ENCODE data around the gene CPSF2. TPM values are rescaled to one million over a fixed set of nuclear protein-coding genes. Genes with fewer than 3 reads are reported as not detected.
"Not testable (repeated sequence)": the region's sequence is repeated elsewhere in the genome, so short reads cannot be mapped to it uniquely, and the experiment has no call there.

CPSF2 gene
- total and polyA plus RNA-seq, 2 experiments from 2014 or later: 23.3 to 39.6 TPM

DNA sequence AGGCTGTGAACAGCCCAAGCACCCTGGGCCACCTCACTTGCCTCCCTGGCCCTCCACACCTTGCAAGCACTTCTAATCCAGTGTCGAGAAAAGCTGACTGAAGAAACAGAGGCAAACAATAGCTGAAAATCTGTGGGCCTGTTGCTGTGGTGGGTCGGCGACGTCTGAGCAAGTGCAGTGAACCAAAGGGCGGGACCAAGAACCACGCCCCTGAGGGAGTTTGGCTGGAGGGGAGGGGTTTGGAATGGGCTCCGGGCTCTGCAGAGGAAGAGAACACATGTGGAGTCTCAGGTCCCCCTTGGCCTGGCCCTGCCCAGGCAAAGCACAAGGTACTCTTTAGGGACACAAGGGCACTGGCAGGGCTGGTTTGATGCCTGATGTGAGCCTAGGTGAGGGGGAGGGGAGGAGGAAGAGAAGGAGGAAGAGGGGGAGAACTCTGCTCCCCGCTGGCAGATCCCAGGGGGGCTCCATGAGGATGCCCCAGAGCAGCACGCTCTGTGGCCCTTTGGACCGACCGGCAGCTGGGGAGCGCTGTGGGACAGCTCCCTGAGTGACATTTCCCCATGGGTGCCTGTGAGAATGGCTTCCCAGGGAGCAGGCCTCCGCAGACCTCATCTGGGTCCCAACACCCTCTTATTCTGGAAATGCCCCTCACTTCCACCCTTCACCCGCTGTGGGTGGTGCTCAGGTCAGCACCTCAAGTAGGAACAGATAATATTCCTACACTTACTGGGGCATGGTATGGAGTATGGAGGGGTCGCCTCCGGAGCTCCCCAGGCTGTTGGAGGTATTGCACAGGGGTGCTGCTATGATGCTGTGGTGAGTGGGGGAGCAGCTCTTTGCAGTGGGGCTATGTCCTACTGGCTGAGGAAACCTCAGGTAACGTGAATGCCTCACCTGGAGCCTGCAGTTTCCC lies 85.5 kb downstream of the CPSF2 start:
- Histone ChIP-seq H3K4me3 (no peak overlapping the region), H3K9me2 (replicated peaks; ENCODE audit: insufficient read depth) (no peaks in the 10 kb centered on the region), H3K27ac (no peak overlapping the region), H3K27me3 (no peaks in the 10 kb centered on the region), H3K4me1 (ENCODE audit: insufficient read depth) (no peaks in the 10 kb centered on the region), H3K36me3 (replicated peaks; ENCODE audit: insufficient read depth, low read depth) (no peaks in the 10 kb centered on the region), H3K4me2 (no peak overlapping the region), H4K20me1 (ENCODE audit: insufficient read depth, poor library complexity, severe bottlenecking) (no peaks in the 10 kb centered on the region), H3K79me2 (no peaks in the 10 kb centered on the region), H3K9me3 (ENCODE audit: low read depth) (no peaks in the 10 kb centered on the region), H2AFZ (no peak overlapping the region)
- TF ChIP-seq EZH2 (IDR thresholded peaks at IDR 0.05; ENCODE audit: borderline replicate concordance): no peak
- no peak for TF ChIP-seq EZH2phosphoT487 (IDR thresholded peaks at IDR 0.05; ENCODE audit: low read depth, severe bottlenecking, unreplicated experiment)
- TF ChIP-seq, protein P1, sequence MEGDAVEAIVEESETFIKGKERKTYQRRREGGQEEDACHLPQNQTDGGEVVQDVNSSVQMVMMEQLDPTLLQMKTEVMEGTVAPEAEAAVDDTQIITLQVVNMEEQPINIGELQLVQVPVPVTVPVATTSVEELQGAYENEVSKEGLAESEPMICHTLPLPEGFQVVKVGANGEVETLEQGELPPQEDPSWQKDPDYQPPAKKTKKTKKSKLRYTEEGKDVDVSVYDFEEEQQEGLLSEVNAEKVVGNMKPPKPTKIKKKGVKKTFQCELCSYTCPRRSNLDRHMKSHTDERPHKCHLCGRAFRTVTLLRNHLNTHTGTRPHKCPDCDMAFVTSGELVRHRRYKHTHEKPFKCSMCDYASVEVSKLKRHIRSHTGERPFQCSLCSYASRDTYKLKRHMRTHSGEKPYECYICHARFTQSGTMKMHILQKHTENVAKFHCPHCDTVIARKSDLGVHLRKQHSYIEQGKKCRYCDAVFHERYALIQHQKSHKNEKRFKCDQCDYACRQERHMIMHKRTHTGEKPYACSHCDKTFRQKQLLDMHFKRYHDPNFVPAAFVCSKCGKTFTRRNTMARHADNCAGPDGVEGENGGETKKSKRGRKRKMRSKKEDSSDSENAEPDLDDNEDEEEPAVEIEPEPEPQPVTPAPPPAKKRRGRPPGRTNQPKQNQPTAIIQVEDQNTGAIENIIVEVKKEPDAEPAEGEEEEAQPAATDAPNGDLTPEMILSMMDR (IDR thresholded peaks at IDR 0.05; ENCODE audit: poor library complexity): no peak
- DNase-seq (ENCODE audit: low spot score): no peak
- 77% methylated on average over 17 of the region's 17 CpGs for WGBS (ENCODE audit: low lambda C conversion rate, missing lambda C conversion rate)

DNA sequence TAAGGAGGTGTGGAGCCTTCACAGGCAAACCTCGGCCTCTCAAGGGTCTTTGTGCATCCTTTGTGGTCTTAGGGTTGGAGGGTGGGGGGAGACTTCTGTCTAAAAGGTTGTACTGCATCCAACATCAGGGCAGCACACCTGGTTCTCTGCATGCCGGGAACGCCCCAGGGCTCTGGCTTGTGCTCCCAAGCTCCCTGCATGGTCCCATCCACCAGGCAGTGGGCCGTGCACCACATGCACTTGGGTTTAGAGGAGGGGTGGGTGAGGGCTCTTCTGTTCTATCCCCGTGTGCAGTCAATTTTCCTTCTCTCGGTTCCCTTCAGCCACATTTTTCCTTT lies 86.1 kb downstream of the CPSF2 start:
- Histone ChIP-seq H3K27me3 (no peaks in the 10 kb centered on the region), H3K4me1 (ENCODE audit: insufficient read depth) (no peaks in the 10 kb centered on the region), H3K4me2 (no peak overlapping the region), H3K36me3 (replicated peaks; ENCODE audit: insufficient read depth, low read depth) (no peaks in the 10 kb centered on the region), H3K79me2 (no peaks in the 10 kb centered on the region), H2AFZ (no peak overlapping the region), H3K4me3 (no peak overlapping the region), H4K20me1 (ENCODE audit: insufficient read depth, poor library complexity, severe bottlenecking) (no peaks in the 10 kb centered on the region), H3K9me3 (ENCODE audit: low read depth) (no peaks in the 10 kb centered on the region), H3K9me2 (replicated peaks; ENCODE audit: insufficient read depth) (no peaks in the 10 kb centered on the region), H3K27ac (no peak overlapping the region)
- DNase-seq (ENCODE audit: low spot score): no peak
- TF ChIP-seq, protein P1 (IDR thresholded peaks at IDR 0.05; ENCODE audit: poor library complexity): no peak
- no peak for TF ChIP-seq EZH2phosphoT487 (IDR thresholded peaks at IDR 0.05; ENCODE audit: low read depth, severe bottlenecking, unreplicated experiment)
- TF ChIP-seq EZH2 (IDR thresholded peaks at IDR 0.05; ENCODE audit: borderline replicate concordance): no peak
- WGBS (ENCODE audit: low lambda C conversion rate, missing lambda C conversion rate): 92% methylated on average over 6 of the region's 6 CpGs

DNA sequence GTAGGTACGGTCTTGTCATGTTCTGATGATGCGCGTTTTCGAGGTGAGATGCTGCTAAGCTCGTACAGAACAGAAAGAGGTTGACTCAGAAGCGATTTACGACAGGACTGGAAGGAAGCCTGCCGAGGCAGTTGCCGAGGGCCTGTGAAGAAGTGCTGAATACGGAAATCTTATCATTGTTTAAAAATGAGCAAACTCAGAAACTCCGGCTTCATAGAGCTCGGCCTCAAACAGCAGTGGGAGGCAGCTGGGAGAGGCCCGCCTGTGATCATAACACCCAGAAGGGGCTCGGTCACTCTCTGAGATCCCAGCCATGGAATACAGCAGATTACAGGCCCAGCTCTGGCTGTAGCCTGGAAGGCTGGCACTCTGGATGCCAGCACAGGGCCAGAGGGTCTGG lies 87.4 kb downstream of the CPSF2 start:
- no peaks in the 10 kb centered on the region for H3K4me1 ChIP-seq (ENCODE audit: insufficient read depth)
- no peak overlapping the region for H3K4me2 ChIP-seq
- no peaks in the 10 kb centered on the region for H3K9me3 ChIP-seq (ENCODE audit: low read depth)
- 70% methylated on average over 14 of the region's 14 CpGs for WGBS (ENCODE audit: low lambda C conversion rate, missing lambda C conversion rate)
- no peaks in the 10 kb centered on the region for H3K36me3 ChIP-seq (replicated peaks; ENCODE audit: insufficient read depth, low read depth)
- no peak overlapping the region for H3K4me3 ChIP-seq
- TF ChIP-seq, protein P1 (IDR thresholded peaks at IDR 0.05; ENCODE audit: poor library complexity): no peak
- TF ChIP-seq EZH2 (IDR thresholded peaks at IDR 0.05; ENCODE audit: borderline replicate concordance) (no peak), EZH2phosphoT487 (IDR thresholded peaks at IDR 0.05; ENCODE audit: low read depth, severe bottlenecking, unreplicated experiment) (no peak)
- no peaks in the 10 kb centered on the region for H3K27me3 ChIP-seq
- H4K20me1 ChIP-seq (ENCODE audit: insufficient read depth, poor library complexity, severe bottlenecking): no peaks in the 10 kb centered on the region
- H3K79me2 ChIP-seq: no peaks in the 10 kb centered on the region
- no peaks in the 10 kb centered on the region for H3K9me2 ChIP-seq (replicated peaks; ENCODE audit: insufficient read depth)
- no peak overlapping the region for H2AFZ ChIP-seq
- no peak for DNase-seq (ENCODE audit: low spot score)
- H3K27ac ChIP-seq: no peak overlapping the region

DNA sequence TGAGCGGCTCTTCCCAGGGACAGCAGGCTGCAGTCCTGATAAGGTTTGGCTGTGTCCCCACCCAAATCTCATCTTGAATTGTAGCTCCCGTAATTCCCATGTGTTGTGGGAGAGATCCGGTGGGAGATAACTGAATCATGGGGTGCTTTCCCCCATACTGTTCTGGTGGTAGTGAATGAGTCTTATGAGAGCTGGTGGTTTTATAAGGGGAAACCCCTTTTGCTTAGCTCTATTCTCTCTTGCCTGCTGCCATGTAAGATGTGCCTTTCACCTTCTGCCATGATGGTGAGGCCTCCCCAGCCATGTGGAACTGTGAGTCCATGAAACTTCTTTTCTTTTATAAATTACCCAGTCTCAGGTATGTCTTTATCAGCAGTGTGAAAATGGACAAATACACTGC lies 91.4 kb downstream of the CPSF2 start:
- not testable (repeated sequence) for DNase-seq (ENCODE audit: low spot score); H3K27me3 ChIP-seq; H3K9me2 ChIP-seq (replicated peaks; ENCODE audit: insufficient read depth); H3K79me2 ChIP-seq; H3K4me2 ChIP-seq; H3K36me3 ChIP-seq (replicated peaks; ENCODE audit: insufficient read depth, low read depth); H4K20me1 ChIP-seq (ENCODE audit: insufficient read depth, poor library complexity, severe bottlenecking); H3K27ac ChIP-seq; H2AFZ ChIP-seq; H3K4me3 ChIP-seq; H3K4me1 ChIP-seq (ENCODE audit: insufficient read depth); H3K9me3 ChIP-seq (ENCODE audit: low read depth)
- WGBS (ENCODE audit: low lambda C conversion rate, missing lambda C conversion rate): 92% methylated on average over 3 of the region's 3 CpGs
